ENCODE results near the gene CLSTN1.
A peak's percentile ranks its signal among the peaks of the same experiment; 100 is the strongest.

Gene CLSTN1

GRCh38 chr1:9859281-9860014 is 35.7 kb upstream of the CLSTN1 start:
- DNase-seq (ENCODE audit: low spot score) (no peak), ATAC-seq (ENCODE audit: low read depth) (peak; percentile 33; the same call in 1 of the 3 replicates)
- H3K9me3 ChIP-seq (ENCODE audit: severe bottlenecking): no peaks in the 10 kb centered on the region
- no peak overlapping the region for H3K4me3 ChIP-seq (ENCODE audit: severe bottlenecking)
- H3K36me3 ChIP-seq (ENCODE audit: low read depth): peaks cover 34% of the 10 kb centered on the region
- H3K27ac ChIP-seq (ENCODE audit: poor library complexity, severe bottlenecking): no peak overlapping the region
- H3K4me1 ChIP-seq (ENCODE audit: insufficient read depth, poor library complexity, severe bottlenecking): no peaks in the 10 kb centered on the region
- no peak for TF ChIP-seq CTCF (IDR thresholded peaks at IDR 0.05; ENCODE audit: poor library complexity, severe bottlenecking)
- H3K27me3 ChIP-seq (ENCODE audit: insufficient read depth, poor library complexity, severe bottlenecking): no peaks in the 10 kb centered on the region

- no peak for DNase-seq (ENCODE audit: low spot score)
- peaks cover 38% of the 10 kb centered on the region for H3K36me3 ChIP-seq (ENCODE audit: low read depth)
- no peaks in the 10 kb centered on the region for H3K4me1 ChIP-seq (ENCODE audit: insufficient read depth, poor library complexity, severe bottlenecking)
- no peak overlapping the region for H3K27ac ChIP-seq (ENCODE audit: poor library complexity, severe bottlenecking)
- no peaks in the 10 kb centered on the region for H3K27me3 ChIP-seq (ENCODE audit: insufficient read depth, poor library complexity, severe bottlenecking)
- TF ChIP-seq CTCF (IDR thresholded peaks at IDR 0.05; ENCODE audit: poor library complexity, severe bottlenecking): no peak
- no peaks in the 10 kb centered on the region for H3K9me3 ChIP-seq (ENCODE audit: severe bottlenecking)
- ATAC-seq (ENCODE audit: low read depth): no peak
- H3K4me3 ChIP-seq (ENCODE audit: severe bottlenecking): no peak overlapping the region
Measured at GRCh38 chr1:9858293-9859035, 34.7 kb upstream of the CLSTN1 start.

- H3K4me3 ChIP-seq (ENCODE audit: severe bottlenecking): no peak overlapping the region
- no peak for TF ChIP-seq CTCF (IDR thresholded peaks at IDR 0.05; ENCODE audit: poor library complexity, severe bottlenecking)
Measured at GRCh38 chr1:9855186-9855585, 31.4 kb upstream of the CLSTN1 start.

GRCh38 chr1:9853249-9853595 is 29.5 kb upstream of the CLSTN1 start:
- DNase-seq (ENCODE audit: low spot score): no peak
- H3K27ac ChIP-seq (ENCODE audit: poor library complexity, severe bottlenecking): no peak overlapping the region
- TF ChIP-seq CTCF (IDR thresholded peaks at IDR 0.05; ENCODE audit: poor library complexity, severe bottlenecking): no peak
- no peak for ATAC-seq (ENCODE audit: low read depth)
- no peaks in the 10 kb centered on the region for H3K27me3 ChIP-seq (ENCODE audit: insufficient read depth, poor library complexity, severe bottlenecking)
- no peaks in the 10 kb centered on the region for H3K9me3 ChIP-seq (ENCODE audit: severe bottlenecking)
- H3K4me1 ChIP-seq (ENCODE audit: insufficient read depth, poor library complexity, severe bottlenecking): peaks cover 7% of the 10 kb centered on the region
- peaks cover 29% of the 10 kb centered on the region for H3K36me3 ChIP-seq (ENCODE audit: low read depth)
- no peak overlapping the region for H3K4me3 ChIP-seq (ENCODE audit: severe bottlenecking)

More at GRCh38 chr1:9855186-9855585, 31.4 kb upstream of the CLSTN1 start:
- DNase-seq (ENCODE audit: low spot score) (no peak), ATAC-seq (ENCODE audit: low read depth) (no peak)
- H3K36me3 ChIP-seq (ENCODE audit: low read depth): peaks cover 34% of the 10 kb centered on the region
- no peak overlapping the region for H3K27ac ChIP-seq (ENCODE audit: poor library complexity, severe bottlenecking)
- no peaks in the 10 kb centered on the region for H3K9me3 ChIP-seq (ENCODE audit: severe bottlenecking)
- no peaks in the 10 kb centered on the region for H3K27me3 ChIP-seq (ENCODE audit: insufficient read depth, poor library complexity, severe bottlenecking)
- peaks cover 7% of the 10 kb centered on the region for H3K4me1 ChIP-seq (ENCODE audit: insufficient read depth, poor library complexity, severe bottlenecking)
